Thyroid gland (tissue), 4 donors: ENCODE data around the gene TRAPPC2L.

ENCODE experiments used
- POLR2A ChIP-seq, 2 donors: fragments of 450-650 bp; IDR thresholded peaks; one replicate each; pipeline ENCODE4 v1.6.1; 2017; ENCODE audit warnings: antibody characterized with exemption in 2 of 2, mild to moderate bottlenecking in 2 of 2, moderate library complexity in 1 of 2
- TF ChIP-seq, protein P1 (sequence below), 6 experiments: fragments of 200-600 bp in 3 of 6; fragments of 450-650 bp in 3 of 6; sonication (generic) in 3 of 6; IDR thresholded peaks; one replicate each; pipeline ENCODE4 v1.5.1; 2016 to 2019; ENCODE audit warnings: antibody characterized with exemption in 6 of 6, mild to moderate bottlenecking in 2 of 6, inconsistent platforms in 1 of 6, moderate library complexity in 1 of 6

DNA sequence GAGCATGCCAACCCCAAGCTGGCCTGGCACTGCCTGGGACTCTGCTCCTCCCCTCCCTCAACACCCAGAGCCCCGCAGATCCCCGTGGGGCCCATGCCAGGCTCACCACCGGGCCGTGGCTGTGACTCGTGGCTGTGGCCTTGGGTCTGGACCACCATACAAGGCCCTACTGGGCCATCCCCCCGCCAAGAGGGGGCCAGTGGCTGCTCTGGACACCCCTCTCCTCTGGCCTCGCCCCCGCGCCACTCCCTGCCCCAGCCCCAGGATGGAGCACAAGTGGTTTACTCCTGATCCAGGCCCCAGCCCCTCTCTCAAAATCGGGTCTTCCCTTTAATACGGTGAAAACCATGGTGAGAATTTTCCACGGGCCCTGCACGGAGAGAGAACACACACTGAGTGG lies 6.5 kb downstream of the TRAPPC2L start:
- TF ChIP-seq, protein P1, sequence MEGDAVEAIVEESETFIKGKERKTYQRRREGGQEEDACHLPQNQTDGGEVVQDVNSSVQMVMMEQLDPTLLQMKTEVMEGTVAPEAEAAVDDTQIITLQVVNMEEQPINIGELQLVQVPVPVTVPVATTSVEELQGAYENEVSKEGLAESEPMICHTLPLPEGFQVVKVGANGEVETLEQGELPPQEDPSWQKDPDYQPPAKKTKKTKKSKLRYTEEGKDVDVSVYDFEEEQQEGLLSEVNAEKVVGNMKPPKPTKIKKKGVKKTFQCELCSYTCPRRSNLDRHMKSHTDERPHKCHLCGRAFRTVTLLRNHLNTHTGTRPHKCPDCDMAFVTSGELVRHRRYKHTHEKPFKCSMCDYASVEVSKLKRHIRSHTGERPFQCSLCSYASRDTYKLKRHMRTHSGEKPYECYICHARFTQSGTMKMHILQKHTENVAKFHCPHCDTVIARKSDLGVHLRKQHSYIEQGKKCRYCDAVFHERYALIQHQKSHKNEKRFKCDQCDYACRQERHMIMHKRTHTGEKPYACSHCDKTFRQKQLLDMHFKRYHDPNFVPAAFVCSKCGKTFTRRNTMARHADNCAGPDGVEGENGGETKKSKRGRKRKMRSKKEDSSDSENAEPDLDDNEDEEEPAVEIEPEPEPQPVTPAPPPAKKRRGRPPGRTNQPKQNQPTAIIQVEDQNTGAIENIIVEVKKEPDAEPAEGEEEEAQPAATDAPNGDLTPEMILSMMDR (IDR thresholded peaks at IDR 0.05), result no peak
- no peak for TF ChIP-seq POLR2A (IDR thresholded peaks at IDR 0.05)
